ENCODE data around the gene ADCYAP1R1.

ADCYAP1R1 gene

GRCh38 chr7:31007634-31008033 lies 44.5 kb upstream of the ADCYAP1R1 start:
- CTCF ChIA-PET: no interaction called here
- no peak for DNase-seq (ENCODE audit: extremely low spot score)
- POLR2A ChIA-PET: no interaction called here
- no peak for TF ChIP-seq LEF1 (IDR thresholded peaks at IDR 0.05; ENCODE audit: borderline replicate concordance)
- TF ChIP-seq L3MBTL2 (conservative IDR thresholded peaks at IDR 0.05): no peak
- no peak for TF ChIP-seq FOXM1 (IDR thresholded peaks at IDR 0.05; ENCODE audit: borderline replicate concordance)

- no peak for DNase-seq (ENCODE audit: extremely low spot score)
- ChIA-PET POLR2A (no interaction called here), CTCF (no interaction called here)
- TF ChIP-seq TARDBP (IDR thresholded peaks at IDR 0.05): no peak
- TF ChIP-seq ARNT (IDR thresholded peaks at IDR 0.05): no peak
- TF ChIP-seq FOXA1 (IDR thresholded peaks at IDR 0.05): no peak
Observed at GRCh38 chr7:31014826-31015225, 37.3 kb upstream of the ADCYAP1R1 start.

- DNase-seq (ENCODE audit: extremely low spot score): no peak
- ChIA-PET POLR2A (no interaction called here), CTCF (no interaction called here)
- TF ChIP-seq FOXA1 (IDR thresholded peaks at IDR 0.05) (no peak), TARDBP (IDR thresholded peaks at IDR 0.05) (no peak), HDGF (IDR thresholded peaks at IDR 0.05; ENCODE audit: borderline replicate concordance) (no peak), ZNF384 (IDR thresholded peaks at IDR 0.05) (no peak), BHLHE40 (IDR thresholded peaks at IDR 0.05; ENCODE audit: borderline replicate concordance) (no peak), SUZ12 (IDR thresholded peaks at IDR 0.05) (no peak), LEF1 (IDR thresholded peaks at IDR 0.05; ENCODE audit: borderline replicate concordance) (no peak), PKNOX1 (IDR thresholded peaks at IDR 0.05) (no peak), L3MBTL2 (conservative IDR thresholded peaks at IDR 0.05) (no peak), CTBP1 (IDR thresholded peaks at IDR 0.05; ENCODE audit: borderline replicate concordance) (no peak), ELF4 (IDR thresholded peaks at IDR 0.05) (no peak), SP1 (IDR thresholded peaks at IDR 0.05) (no peak), FOXK2 (IDR thresholded peaks at IDR 0.05) (no peak), NFRKB (IDR thresholded peaks at IDR 0.05) (no peak), FOXM1 (IDR thresholded peaks at IDR 0.05; ENCODE audit: borderline replicate concordance) (no peak), ARNT (IDR thresholded peaks at IDR 0.05) (no peak)
Observed at GRCh38 chr7:31017032-31017675, 35.0 kb upstream of the ADCYAP1R1 start.

- TF ChIP-seq SUZ12 (IDR thresholded peaks at IDR 0.05): no peak
- no peak for TF ChIP-seq NFRKB (IDR thresholded peaks at IDR 0.05)
- no peak for TF ChIP-seq HDGF (IDR thresholded peaks at IDR 0.05; ENCODE audit: borderline replicate concordance)
- TF ChIP-seq SP1 (IDR thresholded peaks at IDR 0.05): no peak
- TF ChIP-seq BHLHE40 (IDR thresholded peaks at IDR 0.05; ENCODE audit: borderline replicate concordance): no peak
- TF ChIP-seq ARNT (IDR thresholded peaks at IDR 0.05): no peak
- TF ChIP-seq PKNOX1 (IDR thresholded peaks at IDR 0.05): no peak
- no peak for TF ChIP-seq CTBP1 (IDR thresholded peaks at IDR 0.05; ENCODE audit: borderline replicate concordance)
- TF ChIP-seq FOXK2 (IDR thresholded peaks at IDR 0.05): no peak
- no peak for TF ChIP-seq ELF4 (IDR thresholded peaks at IDR 0.05)
- TF ChIP-seq LEF1 (IDR thresholded peaks at IDR 0.05; ENCODE audit: borderline replicate concordance): no peak
- no peak for TF ChIP-seq L3MBTL2 (conservative IDR thresholded peaks at IDR 0.05)
- TF ChIP-seq TARDBP (IDR thresholded peaks at IDR 0.05): no peak
- TF ChIP-seq FOXM1 (IDR thresholded peaks at IDR 0.05; ENCODE audit: borderline replicate concordance): no peak
- TF ChIP-seq FOXA1 (IDR thresholded peaks at IDR 0.05): no peak
- POLR2A ChIA-PET: no interaction called here
- CTCF ChIA-PET: interaction anchor here (0.6 kb wide), 1 partner anchor 9 kb away, joined by 3 read pairs; no protein-coding TSS in a partner anchor
- DNase-seq (ENCODE audit: extremely low spot score): no peak
Observed at GRCh38 chr7:31017721-31018120, 34.4 kb upstream of the ADCYAP1R1 start.

GRCh38 chr7:31019509-31019908 lies 32.6 kb upstream of the ADCYAP1R1 start:
- TF ChIP-seq CTBP1 (IDR thresholded peaks at IDR 0.05; ENCODE audit: borderline replicate concordance) (no peak), FOXA1 (IDR thresholded peaks at IDR 0.05) (no peak), SUZ12 (IDR thresholded peaks at IDR 0.05) (no peak), SP1 (IDR thresholded peaks at IDR 0.05) (no peak), ELF4 (IDR thresholded peaks at IDR 0.05) (no peak)
- ChIA-PET CTCF (no interaction called here), POLR2A (no interaction called here)
- no peak for DNase-seq (ENCODE audit: extremely low spot score)

- ChIA-PET CTCF (no interaction called here), POLR2A (no interaction called here)
- TF ChIP-seq SUZ12 (IDR thresholded peaks at IDR 0.05) (no peak), FOXA1 (IDR thresholded peaks at IDR 0.05) (no peak), BHLHE40 (IDR thresholded peaks at IDR 0.05; ENCODE audit: borderline replicate concordance) (no peak), SP1 (IDR thresholded peaks at IDR 0.05) (no peak), L3MBTL2 (conservative IDR thresholded peaks at IDR 0.05) (no peak), ELF4 (IDR thresholded peaks at IDR 0.05) (no peak), LEF1 (IDR thresholded peaks at IDR 0.05; ENCODE audit: borderline replicate concordance) (no peak), TARDBP (IDR thresholded peaks at IDR 0.05) (no peak), PKNOX1 (IDR thresholded peaks at IDR 0.05) (no peak), ZNF384 (IDR thresholded peaks at IDR 0.05) (no peak), FOXK2 (IDR thresholded peaks at IDR 0.05) (no peak), FOXM1 (IDR thresholded peaks at IDR 0.05; ENCODE audit: borderline replicate concordance) (no peak), HDGF (IDR thresholded peaks at IDR 0.05; ENCODE audit: borderline replicate concordance) (no peak), CTBP1 (IDR thresholded peaks at IDR 0.05; ENCODE audit: borderline replicate concordance) (no peak), ARNT (IDR thresholded peaks at IDR 0.05) (no peak), NFRKB (IDR thresholded peaks at IDR 0.05) (no peak)
- no peak for DNase-seq (ENCODE audit: extremely low spot score)
Observed at GRCh38 chr7:31020161-31020560, 31.9 kb upstream of the ADCYAP1R1 start.
